ENCODE measurements around the gene TSN. TPM values are rescaled to one million over a fixed set of nuclear protein-coding genes. Genes with fewer than 3 reads are reported as not detected.
"Not testable (repeated sequence)": the region's sequence is repeated elsewhere in the genome, so short reads cannot be mapped to it uniquely, and the experiment has no call there.

Gene TSN
- total RNA-seq, 1 experiment from 2014 or later = 60.7 TPM

- H3K9me3 Mint-ChIP-seq (ENCODE audit: unreplicated experiment) = no peaks in the 10 kb centered on the region
- POLR2A ChIA-PET = interaction anchor here (0.7 to 4.4 kb wide), 7 partner anchors 13 to 233 kb away, joined by 3 to 43 read pairs (median 8); partner anchors contain the start of genes CLASP1, NIFK and RNU4ATAC
- no peak for DNase-seq (ENCODE audit: unreplicated experiment)
- no peak overlapping the region for H3K4me3 Mint-ChIP-seq (ENCODE audit: unreplicated experiment)
- H3K4me1 Mint-ChIP-seq (ENCODE audit: insufficient read depth, unreplicated experiment) = peaks cover 13% of the 10 kb centered on the region
- no peak for TF ChIP-seq CTCF (IDR thresholded peaks at IDR 0.05; ENCODE audit: unreplicated experiment)
- no TSS peak for BruUV-seq (replicated peaks)
- H3K27ac Mint-ChIP-seq (ENCODE audit: low read depth, unreplicated experiment) = peak overlapping the region; percentile 87
- H3K36me3 Mint-ChIP-seq (ENCODE audit: insufficient read depth, unreplicated experiment) = peaks cover 34% of the 10 kb centered on the region
- intact Hi-C loops (cut with micrococcal nuclease) = no loop called here
- CTCF ChIA-PET = interaction anchor here (1.4 kb wide), 1 partner anchor 12 kb away, joined by 5 read pairs; no protein-coding TSS in a partner anchor
- H3K27me3 Mint-ChIP-seq (ENCODE audit: insufficient read depth, unreplicated experiment) = no peaks in the 10 kb centered on the region
Measured at GRCh38 chr2:121723316-121723715, 32.1 kb upstream of the TSN start.

GRCh38 chr2:121727332-121727731, 28.1 kb upstream of the TSN start:
- TF ChIP-seq CTCF (IDR thresholded peaks at IDR 0.05; ENCODE audit: unreplicated experiment) = no peak
- intact Hi-C loops (cut with micrococcal nuclease) = no loop called here
- no peak for DNase-seq (ENCODE audit: unreplicated experiment)
- ChIA-PET CTCF (no interaction called here), POLR2A (interaction anchor here (1.2 to 4.4 kb wide), 2 partner anchors 9 to 198 kb away, joined by 3 to 32 read pairs; partner anchors contain the start of gene NIFK)
- BruUV-seq (replicated peaks) = TSS peak; percentile 27
- no peak overlapping the region for H3K4me3 Mint-ChIP-seq (ENCODE audit: unreplicated experiment)
- no peaks in the 10 kb centered on the region for H3K9me3 Mint-ChIP-seq (ENCODE audit: unreplicated experiment)
- H3K27me3 Mint-ChIP-seq (ENCODE audit: insufficient read depth, unreplicated experiment) = no peaks in the 10 kb centered on the region
- no peak overlapping the region for H3K27ac Mint-ChIP-seq (ENCODE audit: low read depth, unreplicated experiment)
- H3K4me1 Mint-ChIP-seq (ENCODE audit: insufficient read depth, unreplicated experiment) = peaks cover 12% of the 10 kb centered on the region
- peaks cover 70% of the 10 kb centered on the region for H3K36me3 Mint-ChIP-seq (ENCODE audit: insufficient read depth, unreplicated experiment)

- intact Hi-C loops (cut with micrococcal nuclease) = no loop called here
- H3K27me3 Mint-ChIP-seq (ENCODE audit: insufficient read depth, unreplicated experiment) = no peaks in the 10 kb centered on the region
- H3K36me3 Mint-ChIP-seq (ENCODE audit: insufficient read depth, unreplicated experiment) = peaks cover 76% of the 10 kb centered on the region
- TF ChIP-seq CTCF (IDR thresholded peaks at IDR 0.05; ENCODE audit: unreplicated experiment) = no peak
- CTCF ChIA-PET = no interaction called here
- no TSS peak for BruUV-seq (replicated peaks)
- no peak overlapping the region for H3K4me3 Mint-ChIP-seq (ENCODE audit: unreplicated experiment)
- H3K9me3 Mint-ChIP-seq (ENCODE audit: unreplicated experiment) = no peaks in the 10 kb centered on the region
- peaks cover 10% of the 10 kb centered on the region for H3K4me1 Mint-ChIP-seq (ENCODE audit: insufficient read depth, unreplicated experiment)
- POLR2A ChIA-PET = interaction anchor here (4.4 kb wide), 1 partner anchor 8 kb away, joined by 32 read pairs; the partner anchor contains the start of gene NIFK
- no peak for DNase-seq (ENCODE audit: unreplicated experiment)
- no peak overlapping the region for H3K27ac Mint-ChIP-seq (ENCODE audit: low read depth, unreplicated experiment)
Measured at GRCh38 chr2:121727950-121728349, 27.5 kb upstream of the TSN start.

- Mint-ChIP-seq H3K36me3 (ENCODE audit: insufficient read depth, unreplicated experiment) (peaks cover 78% of the 10 kb centered on the region), H3K27me3 (ENCODE audit: insufficient read depth, unreplicated experiment) (no peaks in the 10 kb centered on the region), H3K4me3 (ENCODE audit: unreplicated experiment) (no peak overlapping the region), H3K9me3 (ENCODE audit: unreplicated experiment) (no peaks in the 10 kb centered on the region), H3K4me1 (ENCODE audit: insufficient read depth, unreplicated experiment) (peaks cover 6% of the 10 kb centered on the region), H3K27ac (ENCODE audit: low read depth, unreplicated experiment) (peak overlapping the region; percentile 35)
- no peak for DNase-seq (ENCODE audit: unreplicated experiment)
- ChIA-PET POLR2A (interaction anchor here (0.7 to 1.2 kb wide), 2 partner anchors 230 to 326 kb away, joined by 3 read pairs; no protein-coding TSS in a partner anchor), CTCF (interaction anchor here (0.8 kb wide), 1 partner anchor 201 kb away, joined by 4 read pairs; the partner anchor contains the start of gene RNU4ATAC)
- BruUV-seq (replicated peaks) = no TSS peak
- no peak for TF ChIP-seq CTCF (IDR thresholded peaks at IDR 0.05; ENCODE audit: unreplicated experiment)
- intact Hi-C loops (cut with micrococcal nuclease) = no loop called here
Measured at GRCh38 chr2:121731366-121731765, 24.1 kb upstream of the TSN start.

- H3K27me3 Mint-ChIP-seq (ENCODE audit: insufficient read depth, unreplicated experiment); intact Hi-C loops (cut with micrococcal nuclease); DNase-seq (ENCODE audit: unreplicated experiment); BruUV-seq (replicated peaks); H3K4me1 Mint-ChIP-seq (ENCODE audit: insufficient read depth, unreplicated experiment); H3K9me3 Mint-ChIP-seq (ENCODE audit: unreplicated experiment); H3K27ac Mint-ChIP-seq (ENCODE audit: low read depth, unreplicated experiment): not testable (repeated sequence)
- ChIA-PET POLR2A (interaction anchor here (1.0 to 4.6 kb wide), 6 partner anchors 9 to 259 kb away, joined by 3 to 46 read pairs (median 32); partner anchors contain the start of genes CLASP1, RNU4ATAC and TSN), CTCF (interaction anchor here (0.7 to 1.6 kb wide), 5 partner anchors 11 to 203 kb away, joined by 3 to 6 read pairs (median 4); no protein-coding TSS in a partner anchor)
- H3K4me3 Mint-ChIP-seq (ENCODE audit: unreplicated experiment) = peak overlapping the region; percentile 95
- peaks cover 46% of the 10 kb centered on the region for H3K36me3 Mint-ChIP-seq (ENCODE audit: insufficient read depth, unreplicated experiment)
Measured at GRCh38 chr2:121734544-121734943, 20.9 kb upstream of the TSN start.
